HUES64 (cell line): ENCODE measurements around the gene MMP24.

Experiments
- H3K27ac ChIP-seq: 2 replicates; pipeline ENCODE4 v1.7.0; 2013; ENCODE audit warnings: low read depth, low read length, inconsistent platforms
- H3K27me3 ChIP-seq: 2 replicates; pipeline ENCODE4 v1.6.1; 2013; ENCODE audit warnings: mild to moderate bottlenecking, low read length; ENCODE audit not compliant: insufficient read depth
- H3K36me3 ChIP-seq: 2 replicates; pipeline ENCODE4 v1.6.1; 2013; ENCODE audit warnings: mild to moderate bottlenecking, low read length; ENCODE audit not compliant: insufficient read depth
- H3K4me1 ChIP-seq: 2 replicates; pipeline ENCODE4 v1.6.1; 2013; ENCODE audit warnings: mild to moderate bottlenecking, low read length, moderate library complexity; ENCODE audit not compliant: insufficient read depth
- H3K4me3 ChIP-seq: 2 replicates; pipeline ENCODE4 v1.5.1; 2013; ENCODE audit warnings: mild to moderate bottlenecking, low read length, moderate library complexity
- H3K9ac ChIP-seq: 2 replicates; pipeline ENCODE4 v1.6.1; 2013; ENCODE audit warnings: mild to moderate bottlenecking, low read depth, low read length
- H3K9me3 ChIP-seq: 2 replicates; pipeline ENCODE4 v1.6.1; 2013; ENCODE audit warnings: low read depth, low read length; ENCODE audit not compliant: insufficient read depth
- WGBS: fragments of 150-250, 120-280 bp; methylation state at CpG from one replicate; pipeline ENCODE4 v1.1.7; 2013; ENCODE audit warnings: missing lambda C conversion rate; 5-methylcytosine and 5-hydroxymethylcytosine counted together

Gene MMP24

GRCh38 chr20:35298264-35298663, 71.8 kb downstream of the MMP24 start:
- H3K9me3 ChIP-seq: no peaks in the 10 kb centered on the region
- no peaks in the 10 kb centered on the region for H3K4me1 ChIP-seq
- no peak overlapping the region for H3K4me3 ChIP-seq
- no peak overlapping the region for H3K9ac ChIP-seq
- no peaks in the 10 kb centered on the region for H3K36me3 ChIP-seq
- WGBS: 86% methylated on average over 5 of the region's 5 CpGs
- H3K27ac ChIP-seq: no peak overlapping the region
- H3K27me3 ChIP-seq: no peaks in the 10 kb centered on the region

- Histone ChIP-seq H3K4me3 (no peak overlapping the region), H3K9me3 (no peaks in the 10 kb centered on the region), H3K27me3 (no peaks in the 10 kb centered on the region), H3K27ac (no peak overlapping the region), H3K9ac (no peak overlapping the region), H3K4me1 (0 out of 2 replicates have a peak, but pooled peaks cover 2% of the 10 kb centered on the region), H3K36me3 (no peaks in the 10 kb centered on the region)
- 87% methylated on average over 4 of the region's 4 CpGs for WGBS
These were observed 73.3 kb downstream of the MMP24 start for GRCh38 chr20:35299780-35300179.

GRCh38 chr20:35300469-35301262, 74.2 kb downstream of the MMP24 start:
- Histone ChIP-seq H3K27me3 (no peaks in the 10 kb centered on the region), H3K27ac (no peak overlapping the region), H3K9me3 (no peaks in the 10 kb centered on the region), H3K36me3 (no peaks in the 10 kb centered on the region), H3K4me3 (no peak overlapping the region), H3K9ac (no peak overlapping the region), H3K4me1 (peaks cover 2% of the 10 kb centered on the region; the same call in 1 of the 2 replicates)
- 83% methylated on average over 3 of the region's 4 CpGs for WGBS

- 0 out of 2 replicates have a peak, but pooled peaks cover 2% of the 10 kb centered on the region for H3K36me3 ChIP-seq
- no peak overlapping the region for H3K4me3 ChIP-seq
- 90% methylated on average over 2 of the region's 2 CpGs for WGBS
- H3K27ac ChIP-seq: no peak overlapping the region
- H3K9me3 ChIP-seq: no peaks in the 10 kb centered on the region
- no peak overlapping the region for H3K9ac ChIP-seq
- no peaks in the 10 kb centered on the region for H3K27me3 ChIP-seq
- H3K4me1 ChIP-seq: peaks cover 2% of the 10 kb centered on the region; the same call in 1 of the 2 replicates
These were observed 74.9 kb downstream of the MMP24 start for GRCh38 chr20:35301426-35301825.

- no peak overlapping the region for H3K27ac ChIP-seq
- H3K27me3 ChIP-seq: no peaks in the 10 kb centered on the region
- no peak overlapping the region for H3K4me3 ChIP-seq
- peaks cover 2% of the 10 kb centered on the region; the same call in 1 of the 2 replicates for H3K4me1 ChIP-seq
- no peaks in the 10 kb centered on the region for H3K9me3 ChIP-seq
- H3K9ac ChIP-seq: no peak overlapping the region
- 0 out of 2 replicates have a peak, but pooled peaks cover 2% of the 10 kb centered on the region for H3K36me3 ChIP-seq
- 87% methylated on average over 3 of the region's 6 CpGs for WGBS
These were observed 76.2 kb downstream of the MMP24 start for GRCh38 chr20:35302421-35303335.

GRCh38 chr20:35303382-35303734, 76.9 kb downstream of the MMP24 start:
- Histone ChIP-seq H3K27me3 (no peaks in the 10 kb centered on the region), H3K36me3 (0 out of 2 replicates have a peak, but pooled peaks cover 2% of the 10 kb centered on the region), H3K9ac (no peak overlapping the region), H3K4me3 (no peak overlapping the region), H3K27ac (no peak overlapping the region), H3K9me3 (no peaks in the 10 kb centered on the region), H3K4me1 (peaks cover 2% of the 10 kb centered on the region; the same call in 1 of the 2 replicates)
- WGBS: 92% methylated on average over 11 of the region's 11 CpGs

- WGBS: 30% methylated on average over 18 of the region's 18 CpGs
- H3K4me1 ChIP-seq: peaks cover 2% of the 10 kb centered on the region; the same call in 1 of the 2 replicates
- H3K36me3 ChIP-seq: 0 out of 2 replicates have a peak, but pooled peaks cover 2% of the 10 kb centered on the region
- no peaks in the 10 kb centered on the region for H3K9me3 ChIP-seq
- no peak overlapping the region for H3K27ac ChIP-seq
- peak overlapping the region; percentile 10; the same call in 1 of the 2 replicates for H3K4me3 ChIP-seq
- no peaks in the 10 kb centered on the region for H3K27me3 ChIP-seq
- no peak overlapping the region for H3K9ac ChIP-seq
These were observed 77.4 kb downstream of the MMP24 start for GRCh38 chr20:35303735-35304491.

- WGBS: 89% methylated on average over 6 of the region's 6 CpGs
- H3K27me3 ChIP-seq: no peaks in the 10 kb centered on the region
- H3K36me3 ChIP-seq: 0 out of 2 replicates have a peak, but pooled peaks cover 2% of the 10 kb centered on the region
- H3K9me3 ChIP-seq: no peaks in the 10 kb centered on the region
- no peak overlapping the region for H3K9ac ChIP-seq
- no peak overlapping the region for H3K4me3 ChIP-seq
- no peak overlapping the region for H3K27ac ChIP-seq
- H3K4me1 ChIP-seq: peaks cover 2% of the 10 kb centered on the region; the same call in 1 of the 2 replicates
These were observed 78.5 kb downstream of the MMP24 start for GRCh38 chr20:35304956-35305355.

GRCh38 chr20:35305682-35306556, 79.4 kb downstream of the MMP24 start:
- Histone ChIP-seq H3K9ac (no peak overlapping the region), H3K9me3 (no peaks in the 10 kb centered on the region), H3K4me3 (no peak overlapping the region), H3K4me1 (peaks cover 2% of the 10 kb centered on the region; the same call in 1 of the 2 replicates), H3K36me3 (0 out of 2 replicates have a peak, but pooled peaks cover 2% of the 10 kb centered on the region), H3K27ac (no peak overlapping the region; the same call in 1 of the 2 replicates), H3K27me3 (no peaks in the 10 kb centered on the region)
- 90% methylated on average over 12 of the region's 12 CpGs for WGBS
